ENCODE measurements around the gene CBFB. TPM values are rescaled to one million over a fixed set of nuclear protein-coding genes. Genes with fewer than 3 reads are reported as not detected.
"Not testable (repeated sequence)": the region's sequence is repeated elsewhere in the genome, so short reads cannot be mapped to it uniquely, and the experiment has no call there.

CBFB gene
- total and polyA plus RNA-seq, 2 experiments from 2014 or later: 66.3 to 197 TPM

DNA sequence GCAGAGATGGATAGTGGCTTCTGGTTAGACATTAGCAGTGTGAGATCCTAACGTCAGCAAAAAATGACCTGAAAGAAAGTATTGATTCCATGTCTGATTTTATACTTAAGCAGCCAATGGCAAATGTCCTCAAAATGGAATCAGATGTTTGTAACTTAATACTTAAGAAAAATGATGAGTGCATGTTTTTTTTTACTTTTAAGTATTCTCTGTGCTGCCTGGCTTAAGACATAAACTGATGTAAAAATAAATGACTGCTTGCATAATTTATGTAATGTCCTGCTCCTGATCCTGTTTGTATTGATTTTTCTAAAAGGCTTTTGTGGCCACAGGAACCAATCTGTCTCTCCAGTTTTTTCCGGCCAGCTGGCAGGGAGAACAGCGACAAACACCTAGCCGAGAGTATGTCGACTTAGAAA, 7.4 kb downstream of the CBFB start:
- no peak overlapping the region for H3K4me3 ChIP-seq
- peaks cover 15% of the 10 kb centered on the region for H3K36me3 ChIP-seq

DNA sequence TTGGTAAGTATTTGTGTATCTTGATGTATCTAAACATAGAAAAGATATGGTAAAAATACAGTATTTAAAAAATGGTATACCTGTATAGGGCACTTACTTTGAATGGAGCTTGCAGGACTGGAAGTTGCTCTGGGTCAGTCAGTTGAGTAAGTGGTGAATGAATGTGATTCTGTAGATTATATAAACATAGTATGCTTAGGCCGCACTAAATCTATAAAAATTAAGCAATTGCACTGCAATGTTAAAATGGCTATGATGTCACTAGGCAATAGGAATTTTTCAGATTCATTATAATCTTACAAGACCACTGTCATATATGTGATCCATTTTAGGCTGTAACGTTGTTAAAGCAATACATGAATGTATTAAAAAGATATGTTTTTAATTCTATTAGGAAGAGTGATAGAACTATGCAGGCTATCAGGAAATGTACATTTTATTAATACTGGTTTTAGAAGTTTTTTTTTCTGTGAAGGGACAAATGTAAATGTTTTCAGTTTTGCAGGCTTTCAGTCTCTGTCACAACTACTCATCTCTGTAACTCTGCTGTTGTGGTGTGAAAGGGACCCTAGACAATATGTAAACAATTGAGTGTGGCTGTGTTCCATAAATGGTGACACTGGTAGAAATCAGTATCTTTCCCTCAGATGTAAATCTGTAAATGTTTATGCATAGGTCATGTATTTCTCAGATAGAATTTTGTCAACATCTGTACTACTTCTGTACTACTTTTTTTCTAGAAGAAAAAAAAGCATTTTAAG, 10.5 kb downstream of the CBFB start:
- DNase-seq (ENCODE audit: low read depth in 1 of 2, low spot score in 1 of 2): no peak
- Histone ChIP-seq H3K4me3 (no peak overlapping the region), H3K36me3 (peaks cover 15% of the 10 kb centered on the region)

More for the DNA sequence above, 7.4 kb downstream of the CBFB start:
- Histone ChIP-seq H3K4me1 (ENCODE audit: low read depth) (no peaks in the 10 kb centered on the region), H3K27me3 (no peaks in the 10 kb centered on the region), H3K9me3 (ENCODE audit: low read depth) (no peaks in the 10 kb centered on the region), H3K27ac (no peak overlapping the region)
- no peak for DNase-seq (ENCODE audit: low read depth in 1 of 2, low spot score in 1 of 2)
- TF ChIP-seq, protein P1, sequence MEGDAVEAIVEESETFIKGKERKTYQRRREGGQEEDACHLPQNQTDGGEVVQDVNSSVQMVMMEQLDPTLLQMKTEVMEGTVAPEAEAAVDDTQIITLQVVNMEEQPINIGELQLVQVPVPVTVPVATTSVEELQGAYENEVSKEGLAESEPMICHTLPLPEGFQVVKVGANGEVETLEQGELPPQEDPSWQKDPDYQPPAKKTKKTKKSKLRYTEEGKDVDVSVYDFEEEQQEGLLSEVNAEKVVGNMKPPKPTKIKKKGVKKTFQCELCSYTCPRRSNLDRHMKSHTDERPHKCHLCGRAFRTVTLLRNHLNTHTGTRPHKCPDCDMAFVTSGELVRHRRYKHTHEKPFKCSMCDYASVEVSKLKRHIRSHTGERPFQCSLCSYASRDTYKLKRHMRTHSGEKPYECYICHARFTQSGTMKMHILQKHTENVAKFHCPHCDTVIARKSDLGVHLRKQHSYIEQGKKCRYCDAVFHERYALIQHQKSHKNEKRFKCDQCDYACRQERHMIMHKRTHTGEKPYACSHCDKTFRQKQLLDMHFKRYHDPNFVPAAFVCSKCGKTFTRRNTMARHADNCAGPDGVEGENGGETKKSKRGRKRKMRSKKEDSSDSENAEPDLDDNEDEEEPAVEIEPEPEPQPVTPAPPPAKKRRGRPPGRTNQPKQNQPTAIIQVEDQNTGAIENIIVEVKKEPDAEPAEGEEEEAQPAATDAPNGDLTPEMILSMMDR (IDR thresholded peaks at IDR 0.05; ENCODE audit: low read depth, low read length): no peak

DNA sequence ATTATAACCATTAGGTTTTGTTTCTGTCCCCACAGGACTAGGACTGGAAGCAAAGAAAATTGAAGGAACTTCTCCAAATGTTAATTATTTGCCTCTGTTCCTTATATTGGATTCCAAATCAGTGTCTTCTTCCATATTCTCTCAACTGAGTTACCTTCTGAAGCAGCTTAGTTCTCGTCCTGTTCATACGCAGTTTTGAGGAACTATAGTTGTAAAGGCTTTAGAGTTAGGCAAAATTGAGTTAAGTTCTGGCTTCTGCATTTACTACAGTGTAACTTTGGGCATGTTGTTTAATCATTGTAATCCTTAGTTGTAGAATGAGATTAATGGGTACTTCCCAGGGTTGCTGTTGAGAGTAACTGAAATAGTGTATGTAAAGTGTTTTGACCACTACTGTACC, 11.2 kb downstream of the CBFB start:
- H3K27ac ChIP-seq: no peak overlapping the region
- H3K9me3 ChIP-seq (ENCODE audit: low read depth): no peaks in the 10 kb centered on the region
- H3K4me1 ChIP-seq (ENCODE audit: low read depth): no peaks in the 10 kb centered on the region
- no peak overlapping the region for H3K4me3 ChIP-seq
- TF ChIP-seq, protein P1 (IDR thresholded peaks at IDR 0.05; ENCODE audit: low read depth, low read length): no peak
- H3K36me3 ChIP-seq: peaks cover 15% of the 10 kb centered on the region
- DNase-seq (ENCODE audit: low read depth in 1 of 2, low spot score in 1 of 2): no peak
- no peaks in the 10 kb centered on the region for H3K27me3 ChIP-seq

More for the DNA sequence above, 10.5 kb downstream of the CBFB start:
- Histone ChIP-seq H3K27ac (no peak overlapping the region), H3K27me3 (no peaks in the 10 kb centered on the region), H3K4me1 (ENCODE audit: low read depth) (no peaks in the 10 kb centered on the region), H3K9me3 (ENCODE audit: low read depth) (no peaks in the 10 kb centered on the region)
- TF ChIP-seq, protein P1 (IDR thresholded peaks at IDR 0.05; ENCODE audit: low read depth, low read length): no peak

DNA sequence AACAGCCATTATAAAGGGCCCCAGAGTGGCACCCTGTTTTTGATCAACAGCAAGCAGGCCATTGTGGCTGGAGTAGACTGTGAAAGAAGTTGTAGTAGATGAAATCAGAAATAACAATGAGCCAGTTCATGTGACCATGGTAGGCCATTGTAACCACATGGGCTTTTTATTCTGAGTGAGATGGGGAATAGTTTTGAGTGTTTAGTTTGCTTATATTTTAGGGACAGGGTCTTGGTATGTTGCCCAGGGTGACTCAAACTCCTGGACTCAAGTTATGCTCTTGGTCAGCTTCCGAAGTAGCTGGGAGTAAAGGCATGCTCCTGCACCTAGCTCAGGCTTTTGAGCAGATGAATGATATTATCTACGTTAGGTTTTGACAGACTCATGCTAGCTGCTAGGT, 12.0 kb downstream of the CBFB start:
- Histone ChIP-seq H3K4me1 (ENCODE audit: low read depth) (no peaks in the 10 kb centered on the region), H3K9me3 (ENCODE audit: low read depth) (no peaks in the 10 kb centered on the region), H3K4me3 (no peak overlapping the region), H3K27me3 (no peaks in the 10 kb centered on the region), H3K36me3 (peaks cover 15% of the 10 kb centered on the region), H3K27ac (no peak overlapping the region)
- no peak for DNase-seq (ENCODE audit: low read depth in 1 of 2, low spot score in 1 of 2)
- TF ChIP-seq, protein P1 (IDR thresholded peaks at IDR 0.05; ENCODE audit: low read depth, low read length): no peak

DNA sequence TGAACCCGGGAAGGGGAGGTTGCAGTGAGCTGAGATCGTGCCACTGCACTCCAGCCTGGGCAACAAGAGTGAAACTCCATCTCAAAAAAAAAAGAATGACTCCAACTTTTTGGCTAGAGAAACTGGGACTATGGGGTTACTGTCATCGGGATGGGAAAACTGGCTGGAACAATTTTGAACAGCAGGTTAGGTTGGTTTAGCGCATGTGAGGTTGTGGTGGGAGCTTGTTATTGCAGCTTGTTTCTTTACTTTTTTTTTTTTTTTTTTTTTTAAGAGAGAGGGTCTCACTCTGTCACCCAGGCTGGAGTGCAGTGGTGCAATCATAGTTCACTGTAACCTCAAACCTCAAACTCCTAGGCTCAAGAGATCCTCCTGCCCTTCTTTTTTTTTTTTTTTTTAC, 12.6 kb downstream of the CBFB start:
- H3K36me3 ChIP-seq: peaks cover 15% of the 10 kb centered on the region
- not testable (repeated sequence) for H3K4me3 ChIP-seq; DNase-seq (ENCODE audit: low read depth in 1 of 2, low spot score in 1 of 2); H3K27ac ChIP-seq; H3K9me3 ChIP-seq (ENCODE audit: low read depth); H3K27me3 ChIP-seq; H3K4me1 ChIP-seq (ENCODE audit: low read depth)

DNA sequence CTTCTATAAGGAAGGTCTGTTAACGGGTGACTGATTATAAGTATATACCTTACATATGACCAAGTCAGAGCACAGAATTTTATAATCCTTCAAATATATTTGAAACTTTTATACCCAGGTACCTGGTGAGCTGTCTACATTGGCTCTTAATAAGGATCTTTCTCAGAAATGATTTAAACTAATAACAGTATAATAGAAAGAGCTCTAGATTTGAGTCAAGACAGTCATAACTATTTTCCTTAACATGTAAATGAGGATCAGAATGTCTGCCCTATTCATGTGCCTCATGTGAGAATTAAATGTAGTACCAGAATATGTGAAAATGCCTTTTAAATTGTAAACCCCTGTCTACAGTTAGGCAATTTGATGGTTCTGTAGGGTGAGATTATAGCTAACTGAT, 14.5 kb downstream of the CBFB start:
- TF ChIP-seq, protein P1 (IDR thresholded peaks at IDR 0.05; ENCODE audit: low read depth, low read length): no peak
- no peaks in the 10 kb centered on the region for H3K9me3 ChIP-seq (ENCODE audit: low read depth)
- H3K27ac ChIP-seq: no peak overlapping the region
- no peaks in the 10 kb centered on the region for H3K27me3 ChIP-seq
- DNase-seq (ENCODE audit: low read depth in 1 of 2, low spot score in 1 of 2): no peak
- no peak overlapping the region for H3K4me3 ChIP-seq
- H3K36me3 ChIP-seq: peaks cover 9% of the 10 kb centered on the region
- H3K4me1 ChIP-seq (ENCODE audit: low read depth): no peaks in the 10 kb centered on the region
